Tibial nerve (tissue), 3 donors: ENCODE results near the gene VPS26B.

Experiments used
- CTCF ChIP-seq, 5 experiments: fragments of 200-600 bp in 3 of 5; fragments of 450-650 bp in 2 of 5; sonication (generic) in 3 of 5; IDR thresholded peaks; one replicate each; pipeline ENCODE4 v1.5.1; 2016 to 2019; ENCODE audit warnings: antibody characterized with exemption in 5 of 5, mild to moderate bottlenecking in 3 of 5, moderate library complexity in 2 of 5
- POLR2A ChIP-seq, 2 donors: fragments of 450-650 bp; IDR thresholded peaks; one replicate each; pipeline ENCODE4 v1.6.1; 2017; ENCODE audit warnings: antibody characterized with exemption in 2 of 2, mild to moderate bottlenecking in 2 of 2, moderate library complexity in 2 of 2

- peak; percentile 16 to 73 (median 42) for TF ChIP-seq CTCF (IDR thresholded peaks at IDR 0.05)
- peak; percentile 47 to 71 for TF ChIP-seq POLR2A (IDR thresholded peaks at IDR 0.05)
These were observed 28.9 kb downstream of the VPS26B start, which contains the start of the genes ACAD8 and THYN1 for GRCh38 chr11:134253188-134253993.
